ENCODE data around the gene STK11IP.

- TF ChIP-seq ZNF501 (tag by site-specific recombination; IDR thresholded peaks at IDR 0.05) (no peak), ZNF350 (tag by site-specific recombination; IDR thresholded peaks at IDR 0.05) (no peak), CTCF (tag by site-specific recombination; IDR thresholded peaks at IDR 0.05) (no peak), REST (tag by site-specific recombination; IDR thresholded peaks at IDR 0.05) (no peak), KLF16 (tag by site-specific recombination; IDR thresholded peaks at IDR 0.05) (no peak), ZNF837 (tag by site-specific recombination; IDR thresholded peaks at IDR 0.05) (no peak)
These were observed 36.8 kb upstream of the STK11IP start for GRCh38 chr2:219560893-219561178.

Measured in HEK293 (cell line).